ENCODE measurements around the gene OXT.
"Not testable (repeated sequence)": the region's sequence is repeated elsewhere in the genome, so short reads cannot be mapped to it uniquely, and the experiment has no call there.

Gene OXT

DNA sequence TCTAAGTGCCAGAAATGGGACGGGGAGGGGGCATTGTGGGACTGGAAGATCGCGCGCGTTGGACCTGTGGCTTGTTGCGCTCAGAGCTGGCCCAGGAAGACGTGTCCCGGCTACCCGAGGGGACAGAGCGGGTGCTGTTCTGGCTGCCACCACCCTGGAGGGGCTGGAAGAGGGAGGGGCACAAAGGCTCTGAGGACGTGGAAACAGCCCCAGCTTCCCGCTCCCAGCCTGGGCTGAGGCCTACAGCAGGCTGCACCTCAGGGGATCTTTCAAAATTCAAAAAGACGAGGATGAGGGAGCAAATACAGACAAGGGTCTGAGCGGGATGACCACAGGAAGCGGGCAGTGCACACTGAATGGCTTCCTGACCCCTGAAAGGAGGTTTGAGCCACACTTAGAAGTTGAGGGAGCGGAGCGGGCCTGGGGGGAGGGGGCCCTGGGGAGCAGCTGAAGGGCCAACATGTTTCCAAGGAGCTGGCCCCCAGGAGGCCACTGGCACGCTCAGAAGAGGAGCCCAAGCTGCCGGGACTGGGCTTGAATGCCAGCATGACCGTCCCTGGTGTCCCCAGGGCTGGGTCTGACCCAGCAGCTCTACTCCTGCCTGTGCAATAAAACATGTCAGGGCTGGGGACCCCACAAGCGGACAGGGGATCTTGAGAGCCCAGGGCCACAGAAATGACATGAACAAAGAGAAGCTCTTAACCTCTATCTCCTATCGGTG is 1.3 kb downstream of the OXT start:
- no peak for DNase-seq (ENCODE audit: extremely low read depth, insufficient read length)
- Histone ChIP-seq H3K27me3 (replicated peaks; ENCODE audit: control insufficient read depth, insufficient read depth, low read length) (no peaks in the 10 kb centered on the region; the same call in 1 of the 2 replicates), H3K4me3 (replicated peaks; ENCODE audit: low read depth, low read length) (no peak overlapping the region), H3K36me3 (ENCODE audit: control insufficient read depth, insufficient read depth, low read length) (no peaks in the 10 kb centered on the region)
- TF ChIP-seq CTCF (IDR thresholded peaks at IDR 0.05; ENCODE audit: insufficient read depth, low read length, poor library complexity, severe bottlenecking) = no peak

DNA sequence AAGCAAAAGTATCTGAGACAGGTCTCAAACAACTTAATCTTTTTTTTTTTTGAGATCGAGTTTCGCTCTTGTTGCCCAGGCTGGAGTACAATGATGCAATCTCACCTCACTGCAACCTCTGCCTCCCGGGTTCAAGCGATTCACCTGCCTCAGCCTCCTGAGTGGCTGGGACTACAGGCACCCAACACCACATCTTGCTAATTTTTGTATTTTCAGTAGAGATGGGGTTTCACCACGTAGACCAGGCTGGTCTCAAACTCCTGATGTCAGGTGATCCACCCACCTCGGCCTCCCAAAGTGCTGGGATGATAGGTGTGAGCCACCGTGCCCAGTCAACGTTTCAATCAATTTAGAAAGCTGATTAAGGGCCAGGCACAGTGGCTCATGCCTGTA is 1.8 kb downstream of the OXT start:
- not testable (repeated sequence) for DNase-seq (ENCODE audit: extremely low read depth, insufficient read length); H3K27me3 ChIP-seq (replicated peaks; ENCODE audit: control insufficient read depth, insufficient read depth, low read length); H3K4me3 ChIP-seq (replicated peaks; ENCODE audit: low read depth, low read length); H3K36me3 ChIP-seq (ENCODE audit: control insufficient read depth, insufficient read depth, low read length)

- no peak overlapping the region for H3K4me3 ChIP-seq (replicated peaks; ENCODE audit: low read depth, low read length)
- DNase-seq (ENCODE audit: extremely low read depth, insufficient read length) = no peak
- TF ChIP-seq CTCF (IDR thresholded peaks at IDR 0.05; ENCODE audit: insufficient read depth, low read length, poor library complexity, severe bottlenecking) = no peak
- no peaks in the 10 kb centered on the region for H3K36me3 ChIP-seq (ENCODE audit: control insufficient read depth, insufficient read depth, low read length)
- H3K27me3 ChIP-seq (replicated peaks; ENCODE audit: control insufficient read depth, insufficient read depth, low read length) = no peaks in the 10 kb centered on the region; the same call in 1 of the 2 replicates
Measured at GRCh38 chr20:3074812-3075211, 3.4 kb downstream of the OXT start.

- not testable (repeated sequence) for DNase-seq (ENCODE audit: extremely low read depth, insufficient read length); H3K36me3 ChIP-seq (ENCODE audit: control insufficient read depth, insufficient read depth, low read length); H3K4me3 ChIP-seq (replicated peaks; ENCODE audit: low read depth, low read length); H3K27me3 ChIP-seq (replicated peaks; ENCODE audit: control insufficient read depth, insufficient read depth, low read length)
Measured at GRCh38 chr20:3075315-3075714, 3.9 kb downstream of the OXT start.

- DNase-seq (ENCODE audit: extremely low read depth, insufficient read length) = no peak
- H3K36me3 ChIP-seq (ENCODE audit: control insufficient read depth, insufficient read depth, low read length) = no peaks in the 10 kb centered on the region
- no peaks in the 10 kb centered on the region; the same call in 1 of the 2 replicates for H3K27me3 ChIP-seq (replicated peaks; ENCODE audit: control insufficient read depth, insufficient read depth, low read length)
- no peak overlapping the region for H3K4me3 ChIP-seq (replicated peaks; ENCODE audit: low read depth, low read length)
- no peak for TF ChIP-seq CTCF (IDR thresholded peaks at IDR 0.05; ENCODE audit: insufficient read depth, low read length, poor library complexity, severe bottlenecking)
Measured at GRCh38 chr20:3077618-3078134, 6.3 kb downstream of the OXT start.

- Histone ChIP-seq H3K27me3 (replicated peaks; ENCODE audit: control insufficient read depth, insufficient read depth, low read length) (peaks cover 4% of the 10 kb centered on the region; the same call in 1 of the 2 replicates), H3K36me3 (ENCODE audit: control insufficient read depth, insufficient read depth, low read length) (no peaks in the 10 kb centered on the region), H3K4me3 (replicated peaks; ENCODE audit: low read depth, low read length) (no peak overlapping the region)
- no peak for TF ChIP-seq CTCF (IDR thresholded peaks at IDR 0.05; ENCODE audit: insufficient read depth, low read length, poor library complexity, severe bottlenecking)
- DNase-seq (ENCODE audit: extremely low read depth, insufficient read length) = no peak
Measured at GRCh38 chr20:3080939-3081388, 9.5 kb downstream of the OXT start.
